GM12891 (cell line): ENCODE results near the gene CWC25.
A peak's percentile ranks its signal among the peaks of the same experiment; 100 is the strongest.
"Not testable (repeated sequence)": the region's sequence is repeated elsewhere in the genome, so short reads cannot be mapped to it uniquely, and the experiment has no call there.

Experiments used
- DNase-seq: peaks from one replicate; pipeline ENCODE4 v3.0.0; 2011; ENCODE audit warnings: low spot score; ENCODE audit not compliant: insufficient read length
- FAIRE-seq: peaks from 2 replicates; lab custom pipeline; 2011; peaks lifted over from hg19 to GRCh38; lab: Jason Lieb, UNC
- PAX5 ChIP-seq: IDR thresholded peaks from 2 replicates; pipeline ENCODE4 v1.6.1; 2011; ENCODE audit warnings: low read length, moderate library complexity, mild to moderate bottlenecking; ENCODE audit not compliant: insufficient read depth, severe bottlenecking
- POLR2A ChIP-seq: IDR thresholded peaks from 2 replicates; pipeline ENCODE4 v1.6.1; 2011; ENCODE audit warnings: low read depth, low read length, control low read depth
- POLR2AphosphoS5 ChIP-seq: IDR thresholded peaks from 2 replicates; pipeline ENCODE4 v1.6.1; 2011; ENCODE audit warnings: low read depth, low read length, control low read depth
- POU2F2 ChIP-seq: IDR thresholded peaks from 2 replicates; pipeline ENCODE4 v1.6.1; 2011; ENCODE audit warnings: low read depth, mild to moderate bottlenecking, control low read depth, low read length, moderate library complexity
- SPI1 ChIP-seq: IDR thresholded peaks from 2 replicates; pipeline ENCODE4 v1.6.1; 2011; ENCODE audit warnings: low read depth, low read length, control low read depth
- TAF1 ChIP-seq: IDR thresholded peaks from 2 replicates; pipeline ENCODE4 v1.6.1; 2011; ENCODE audit warnings: low read depth, low read length, control low read depth

Gene CWC25

GRCh38 chr17:38799501-38800236, 25.5 kb downstream of the CWC25 start, which contains the start of gene PIP4K2B:
TSS of gene PIP4K2B (minus strand) at chr17:38799556. CDS start at chr17:38799424, 132 bp downstream.
- FAIRE-seq (no peak), DNase-seq (peak; percentile 93)
- TF ChIP-seq PAX5 (no peak), POU2F2 (peak; percentile 70), POLR2AphosphoS5 (peak; percentile 88), POLR2A (peak; percentile 80), TAF1 (no peak), SPI1 (peak; percentile 33)

- DNase-seq = peak; percentile 51
- TF ChIP-seq SPI1 (no peak), TAF1 (0 out of 2 replicates have a peak, but pooled peaks have one; percentile 7)
- FAIRE-seq = no peak
These were observed 26.3 kb downstream of the CWC25 start for GRCh38 chr17:38798614-38799500.

DNA sequence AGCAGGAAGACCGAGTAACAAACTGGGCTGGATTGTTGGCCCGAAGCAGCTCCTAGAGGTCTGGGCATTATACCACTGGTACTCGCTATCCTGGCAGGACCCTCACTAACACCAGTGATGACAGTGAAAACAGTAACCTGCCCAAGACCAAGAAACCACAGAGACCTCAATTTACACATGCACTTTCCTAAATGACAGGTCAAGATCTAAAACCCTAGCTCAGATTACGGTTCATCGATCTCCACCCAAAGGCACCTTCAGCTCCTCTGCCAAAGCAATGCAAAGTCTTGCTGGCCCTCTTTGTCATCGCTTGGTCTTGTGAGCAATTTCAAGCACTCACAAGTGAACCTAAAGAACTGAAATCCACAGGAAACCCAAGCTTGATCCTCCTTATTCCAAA, 27.3 kb downstream of the CWC25 start:
- no peak for FAIRE-seq
- TF ChIP-seq PAX5 (no peak), POLR2A (no peak), POU2F2 (no peak), SPI1 (no peak), POLR2AphosphoS5 (no peak), TAF1 (no peak)
- no peak for DNase-seq

DNA sequence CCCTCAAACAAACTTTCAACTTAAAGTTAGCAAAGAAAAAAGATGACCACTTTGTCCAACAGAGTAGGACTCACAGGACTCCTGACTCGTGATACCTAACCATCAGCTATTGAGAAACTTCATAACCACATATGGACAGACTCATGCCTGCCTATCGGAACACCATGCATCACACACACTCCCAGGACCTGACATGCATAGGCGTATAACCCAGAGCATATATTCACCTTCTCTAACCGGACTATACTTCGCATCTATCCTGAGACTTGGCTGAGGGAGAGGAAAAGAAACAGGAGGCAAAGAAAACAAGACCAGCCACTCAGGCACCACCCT, 28.0 kb downstream of the CWC25 start:
- TF ChIP-seq SPI1 (no peak), PAX5 (no peak), POLR2AphosphoS5 (no peak), TAF1 (no peak), POLR2A (no peak), POU2F2 (no peak)
- DNase-seq (no peak), FAIRE-seq (no peak)

DNA sequence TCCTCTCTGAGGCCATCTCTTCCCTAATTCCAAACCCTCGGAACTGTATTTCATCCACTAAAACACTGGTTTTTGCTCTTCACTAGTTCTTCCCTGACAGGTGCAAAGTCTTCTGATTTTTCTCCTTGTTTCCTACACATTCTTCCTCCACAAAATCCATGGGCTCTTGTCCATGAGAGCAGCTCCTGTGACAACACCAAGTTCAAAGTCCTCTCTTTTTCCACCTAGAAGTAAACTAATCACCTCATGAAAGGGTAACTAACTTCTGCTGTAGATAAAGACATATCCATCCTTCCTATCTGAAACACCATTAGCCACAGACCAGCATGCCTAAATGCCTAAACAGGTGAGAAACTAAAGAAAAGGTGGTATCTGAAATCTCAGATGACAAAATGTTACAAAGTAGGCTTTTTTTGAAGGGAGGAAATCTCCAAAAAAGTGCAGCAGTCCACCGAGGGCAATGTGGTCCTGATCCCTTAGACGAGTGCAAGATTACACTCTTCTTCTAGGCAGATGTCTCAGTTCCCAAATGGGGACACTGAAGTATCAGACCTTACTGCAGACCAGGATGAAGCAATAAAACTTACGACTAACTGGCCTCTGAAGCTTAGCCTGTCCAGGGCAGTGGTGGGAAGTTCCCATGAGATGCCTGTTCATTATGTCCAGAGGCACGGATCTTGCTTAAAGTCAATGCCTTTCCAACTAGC, 28.5 kb downstream of the CWC25 start:
- DNase-seq = no peak
- TF ChIP-seq POLR2AphosphoS5 (no peak), SPI1 (no peak)
- no peak for FAIRE-seq

GRCh38 chr17:38794221-38794620, 30.9 kb downstream of the CWC25 start:
- no peak for TF ChIP-seq PAX5
- TF ChIP-seq POLR2AphosphoS5 = no peak
- TF ChIP-seq POU2F2 = no peak
- TF ChIP-seq SPI1 = no peak
- no peak for TF ChIP-seq POLR2A
- TF ChIP-seq TAF1 = no peak
- FAIRE-seq = no peak
- no peak for DNase-seq

GRCh38 chr17:38791162-38791561, 34.0 kb downstream of the CWC25 start:
- no peak for TF ChIP-seq POLR2A
- TF ChIP-seq POU2F2 = no peak
- TF ChIP-seq POLR2AphosphoS5 = no peak
- no peak for TF ChIP-seq SPI1
- no peak for TF ChIP-seq TAF1
- no peak for TF ChIP-seq PAX5
- FAIRE-seq = no peak
- no peak for DNase-seq

DNA sequence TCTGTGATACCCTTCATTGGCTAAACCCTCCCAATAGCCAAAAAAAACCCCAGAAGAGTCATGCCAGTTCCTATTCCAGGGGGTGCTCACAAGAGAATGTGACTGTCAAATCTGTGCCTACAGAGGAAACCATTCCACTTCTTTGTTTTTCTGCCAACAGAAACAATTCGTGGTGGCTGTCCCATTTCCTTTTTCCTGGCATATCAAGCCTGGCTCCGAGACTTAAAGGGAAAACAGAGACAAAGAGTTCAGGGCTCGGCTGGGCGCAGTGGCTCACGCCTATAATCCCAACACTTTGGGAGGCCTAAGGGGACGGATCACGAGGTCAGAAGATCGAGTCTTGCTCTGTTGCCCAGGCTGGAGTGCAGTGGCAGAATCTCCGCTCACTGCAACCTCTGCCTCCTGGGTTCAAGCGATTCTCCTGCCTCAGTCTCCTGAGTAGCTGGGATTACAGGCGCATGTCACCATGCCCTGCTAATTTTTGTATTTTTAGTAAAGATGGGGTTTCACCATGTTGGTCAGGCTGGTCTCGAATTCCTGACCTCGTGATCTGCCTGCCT, 34.9 kb downstream of the CWC25 start:
- not testable (repeated sequence) for FAIRE-seq, DNase-seq

DNA sequence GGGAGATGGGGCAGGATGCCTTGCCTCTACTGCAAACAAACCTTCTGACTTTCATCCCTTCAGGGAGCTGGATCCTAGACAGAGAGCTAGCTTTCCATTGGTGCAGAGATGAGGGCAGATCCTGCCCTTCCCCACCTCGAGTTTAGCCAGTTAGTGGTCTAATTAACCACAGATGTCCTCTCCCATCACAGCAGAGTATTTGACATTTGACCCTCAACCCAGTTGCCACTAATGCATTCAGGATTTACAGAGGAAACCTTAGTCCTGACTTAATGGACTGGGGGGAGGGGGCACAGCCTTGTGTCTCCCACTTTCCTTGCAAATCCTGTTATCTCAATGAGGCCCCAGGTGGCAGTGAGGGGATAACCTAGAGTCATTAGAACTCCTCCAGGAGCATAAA, 35.9 kb downstream of the CWC25 start:
- DNase-seq (no peak), FAIRE-seq (no peak)
- TF ChIP-seq POU2F2 (no peak), POLR2AphosphoS5 (no peak), PAX5 (no peak), POLR2A (no peak), SPI1 (no peak), TAF1 (no peak)

DNA sequence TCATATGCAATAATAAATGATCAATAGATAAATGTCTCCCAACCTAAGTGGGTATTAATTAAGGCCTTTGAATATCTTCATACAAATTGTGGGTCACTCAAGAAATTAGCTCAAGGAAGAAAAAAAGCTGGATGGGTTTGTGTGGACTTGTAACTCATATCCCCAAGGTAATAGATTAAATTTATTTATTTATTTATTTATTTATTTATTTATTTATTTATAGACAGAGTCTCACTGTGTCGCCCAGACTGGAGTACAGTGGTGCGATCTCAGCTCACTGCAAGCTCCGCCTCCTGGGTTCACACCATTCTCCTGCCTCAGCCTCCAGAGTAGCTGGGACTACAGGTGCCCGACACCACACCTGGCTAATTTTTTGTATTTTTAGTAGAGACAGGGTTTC, 37.1 kb downstream of the CWC25 start:
- DNase-seq, FAIRE-seq: not testable (repeated sequence)
